Left ventricle myocardium inferior (tissue), 1 donor: Measurements from ENCODE around the gene NID1. TPM values are rescaled to one million over a fixed set of nuclear protein-coding genes. Genes with fewer than 3 reads are reported as not detected.

Experiments
- DNase-seq: peaks from one replicate; pipeline ENCODE4 v3.0.0-alpha.2; 2020
- H3K27ac ChIP-seq: fragments of 200-600 bp; replicated peaks from 2 replicates; pipeline ENCODE4 v1.8.0; 2021
- H3K27me3 ChIP-seq: fragments of 200-600 bp; 2 replicates; pipeline ENCODE4 v1.8.0; 2021; ENCODE audit warnings: low read depth
- H3K36me3 ChIP-seq: fragments of 200-600 bp; 2 replicates; pipeline ENCODE4 v1.8.0; 2021
- H3K4me1 ChIP-seq: fragments of 200-600 bp; 2 replicates; pipeline ENCODE4 v1.8.0; 2021
- H3K4me3 ChIP-seq: fragments of 200-600 bp; 2 replicates; pipeline ENCODE4 v1.8.0; 2021; ENCODE audit warnings: mild to moderate bottlenecking, moderate library complexity
- H3K9me3 ChIP-seq: fragments of 200-600 bp; replicated peaks from 2 replicates; pipeline ENCODE4 v1.8.0; 2021
- intact Hi-C: fragments of 100-400 bp; cut with micrococcal nuclease; formaldehyde crosslinking; loops from one replicate; pipeline ENCODE4 v1.11.0; 2022
- long read RNA-seq: library from polyadenylated mRNA; unstranded; transcript quantifications from one replicate; pipeline ENCODE4 v2.0.0, GENCODE V29; 2021
- total RNA-seq: library from RNA; stranded (reverse); fragmentation: NEBNext Ultra II Directional; extraction: Animal tissue kit (Norgen Biotek cat#: 25700); gene quantifications from one replicate; pipeline ENCODE4 v1.2.1, GENCODE V29; 2021
- TF ChIP-seq, protein P1 (sequence below): fragments of 200-600 bp; IDR thresholded peaks from 2 replicates; pipeline ENCODE4 v1.8.0; 2021; ENCODE audit warnings: antibody characterized with exemption, mild to moderate bottlenecking, borderline replicate concordance
- donor health status: DM: no; HTN: yes; CAD: no; lungs with severe emphysema.

NID1 gene, protein sequence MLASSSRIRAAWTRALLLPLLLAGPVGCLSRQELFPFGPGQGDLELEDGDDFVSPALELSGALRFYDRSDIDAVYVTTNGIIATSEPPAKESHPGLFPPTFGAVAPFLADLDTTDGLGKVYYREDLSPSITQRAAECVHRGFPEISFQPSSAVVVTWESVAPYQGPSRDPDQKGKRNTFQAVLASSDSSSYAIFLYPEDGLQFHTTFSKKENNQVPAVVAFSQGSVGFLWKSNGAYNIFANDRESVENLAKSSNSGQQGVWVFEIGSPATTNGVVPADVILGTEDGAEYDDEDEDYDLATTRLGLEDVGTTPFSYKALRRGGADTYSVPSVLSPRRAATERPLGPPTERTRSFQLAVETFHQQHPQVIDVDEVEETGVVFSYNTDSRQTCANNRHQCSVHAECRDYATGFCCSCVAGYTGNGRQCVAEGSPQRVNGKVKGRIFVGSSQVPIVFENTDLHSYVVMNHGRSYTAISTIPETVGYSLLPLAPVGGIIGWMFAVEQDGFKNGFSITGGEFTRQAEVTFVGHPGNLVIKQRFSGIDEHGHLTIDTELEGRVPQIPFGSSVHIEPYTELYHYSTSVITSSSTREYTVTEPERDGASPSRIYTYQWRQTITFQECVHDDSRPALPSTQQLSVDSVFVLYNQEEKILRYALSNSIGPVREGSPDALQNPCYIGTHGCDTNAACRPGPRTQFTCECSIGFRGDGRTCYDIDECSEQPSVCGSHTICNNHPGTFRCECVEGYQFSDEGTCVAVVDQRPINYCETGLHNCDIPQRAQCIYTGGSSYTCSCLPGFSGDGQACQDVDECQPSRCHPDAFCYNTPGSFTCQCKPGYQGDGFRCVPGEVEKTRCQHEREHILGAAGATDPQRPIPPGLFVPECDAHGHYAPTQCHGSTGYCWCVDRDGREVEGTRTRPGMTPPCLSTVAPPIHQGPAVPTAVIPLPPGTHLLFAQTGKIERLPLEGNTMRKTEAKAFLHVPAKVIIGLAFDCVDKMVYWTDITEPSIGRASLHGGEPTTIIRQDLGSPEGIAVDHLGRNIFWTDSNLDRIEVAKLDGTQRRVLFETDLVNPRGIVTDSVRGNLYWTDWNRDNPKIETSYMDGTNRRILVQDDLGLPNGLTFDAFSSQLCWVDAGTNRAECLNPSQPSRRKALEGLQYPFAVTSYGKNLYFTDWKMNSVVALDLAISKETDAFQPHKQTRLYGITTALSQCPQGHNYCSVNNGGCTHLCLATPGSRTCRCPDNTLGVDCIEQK
- total RNA-seq = 40.4 TPM
- long read RNA-seq, full-length matches to known transcripts = 34 of 54 reads
- long read RNA-seq, partial matches to known transcripts = 11 of 54 reads
- long read RNA-seq, other reads (novel, unspliced or antisense) = 9 of 54 reads

DNA sequence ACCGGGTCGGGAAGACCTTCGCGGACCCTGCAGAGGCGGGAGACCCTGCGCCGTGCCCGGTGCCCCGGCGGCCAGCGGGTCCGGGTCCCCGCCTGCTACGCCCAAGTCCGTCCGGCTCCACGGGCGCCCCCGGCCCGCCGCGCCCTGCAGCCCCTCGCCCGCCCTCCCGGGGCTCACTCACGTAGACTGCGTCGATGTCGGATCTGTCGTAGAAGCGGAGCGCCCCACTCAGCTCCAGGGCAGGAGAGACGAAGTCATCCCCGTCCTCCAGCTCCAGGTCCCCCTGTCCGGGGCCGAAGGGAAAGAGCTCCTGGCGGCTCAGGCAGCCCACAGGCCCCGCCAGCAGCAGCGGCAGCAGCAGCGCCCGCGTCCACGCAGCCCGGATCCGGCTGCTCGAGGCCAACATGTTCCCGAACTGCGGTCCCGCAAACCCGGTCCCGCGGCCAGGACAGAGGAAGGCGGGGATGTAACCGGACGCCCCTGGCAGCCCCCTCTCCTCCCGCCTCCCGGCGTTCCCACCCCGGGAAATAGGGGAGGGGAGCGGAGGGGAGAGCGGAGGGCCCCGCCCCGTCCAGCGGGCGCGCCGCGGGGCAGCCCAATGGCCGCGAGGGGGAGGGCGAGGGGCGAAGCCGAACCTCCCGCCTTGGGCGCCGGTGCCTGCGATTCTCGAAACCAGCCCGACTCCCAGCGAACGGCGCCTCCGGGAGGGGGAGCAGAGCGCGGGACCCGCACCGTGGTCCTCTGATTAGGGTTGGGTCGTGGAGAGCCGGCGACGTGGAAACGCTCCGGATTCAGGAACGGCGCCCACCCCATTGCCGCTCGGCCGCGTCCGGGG, at the start of gene NID1:
Gene NID1 (minus strand): TSS at position 417 of the 835 bp plus-strand sequence. CDS start 11 bp downstream, at position 406.
- peak within 1 kb of the TSS; percentile 92 for H3K4me3 ChIP-seq
- peak within 1 kb of the TSS; percentile 98 for H3K27ac ChIP-seq
- H3K9me3 ChIP-seq = no peaks in the 10 kb centered on the region
- peak; percentile 91 for DNase-seq
- H3K27me3 ChIP-seq = no peaks in the 10 kb centered on the region
- TF ChIP-seq, protein P1, sequence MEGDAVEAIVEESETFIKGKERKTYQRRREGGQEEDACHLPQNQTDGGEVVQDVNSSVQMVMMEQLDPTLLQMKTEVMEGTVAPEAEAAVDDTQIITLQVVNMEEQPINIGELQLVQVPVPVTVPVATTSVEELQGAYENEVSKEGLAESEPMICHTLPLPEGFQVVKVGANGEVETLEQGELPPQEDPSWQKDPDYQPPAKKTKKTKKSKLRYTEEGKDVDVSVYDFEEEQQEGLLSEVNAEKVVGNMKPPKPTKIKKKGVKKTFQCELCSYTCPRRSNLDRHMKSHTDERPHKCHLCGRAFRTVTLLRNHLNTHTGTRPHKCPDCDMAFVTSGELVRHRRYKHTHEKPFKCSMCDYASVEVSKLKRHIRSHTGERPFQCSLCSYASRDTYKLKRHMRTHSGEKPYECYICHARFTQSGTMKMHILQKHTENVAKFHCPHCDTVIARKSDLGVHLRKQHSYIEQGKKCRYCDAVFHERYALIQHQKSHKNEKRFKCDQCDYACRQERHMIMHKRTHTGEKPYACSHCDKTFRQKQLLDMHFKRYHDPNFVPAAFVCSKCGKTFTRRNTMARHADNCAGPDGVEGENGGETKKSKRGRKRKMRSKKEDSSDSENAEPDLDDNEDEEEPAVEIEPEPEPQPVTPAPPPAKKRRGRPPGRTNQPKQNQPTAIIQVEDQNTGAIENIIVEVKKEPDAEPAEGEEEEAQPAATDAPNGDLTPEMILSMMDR = peak; percentile 59
- peaks cover 23% of the 10 kb centered on the region for H3K36me3 ChIP-seq
- intact Hi-C loops = no loop called here
- peaks cover 88% of the 10 kb centered on the region for H3K4me1 ChIP-seq

DNA sequence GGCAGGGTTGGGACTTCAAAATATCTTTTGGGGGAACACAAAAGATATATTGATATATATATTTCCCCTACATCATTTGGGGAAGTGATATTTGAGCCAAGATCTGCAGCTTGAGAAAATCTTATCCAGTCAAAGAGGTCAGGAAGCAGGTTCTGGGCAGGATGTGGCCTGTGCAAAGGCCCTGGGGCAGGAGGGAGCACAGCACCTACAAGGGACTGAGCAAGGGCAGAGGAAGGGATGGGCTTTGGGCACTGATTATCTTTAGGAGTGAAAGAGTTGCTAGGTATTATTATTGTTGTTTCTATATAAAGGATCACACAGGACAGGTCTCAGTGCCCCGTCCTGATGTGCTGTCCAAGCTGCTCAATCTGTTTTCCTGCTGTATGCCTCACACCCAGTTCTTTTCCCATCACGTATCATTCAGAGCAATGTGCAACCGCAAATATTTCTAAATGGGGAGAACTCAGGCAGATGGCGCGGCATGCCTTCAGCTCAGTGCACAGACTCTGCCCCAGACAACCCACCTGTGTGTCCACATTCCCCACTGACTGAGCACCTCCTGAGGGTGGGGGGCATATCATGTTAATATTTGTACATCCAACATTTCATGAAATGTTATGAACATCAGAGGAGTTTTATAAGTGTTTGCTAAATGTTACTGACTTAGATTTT, 49.3 kb upstream of the NID1 start:
- intact Hi-C loops = loop anchor here (5.0 kb wide), 1 partner anchor 378 kb away; no protein-coding TSS in a partner anchor
- Histone ChIP-seq H3K27ac (peak overlapping the region; percentile 81), H3K4me1 (peaks cover 13% of the 10 kb centered on the region), H3K9me3 (no peaks in the 10 kb centered on the region), H3K4me3 (no peak overlapping the region), H3K36me3 (no peaks in the 10 kb centered on the region), H3K27me3 (no peaks in the 10 kb centered on the region)
- DNase-seq = no peak
- TF ChIP-seq, protein P1 = no peak

DNA sequence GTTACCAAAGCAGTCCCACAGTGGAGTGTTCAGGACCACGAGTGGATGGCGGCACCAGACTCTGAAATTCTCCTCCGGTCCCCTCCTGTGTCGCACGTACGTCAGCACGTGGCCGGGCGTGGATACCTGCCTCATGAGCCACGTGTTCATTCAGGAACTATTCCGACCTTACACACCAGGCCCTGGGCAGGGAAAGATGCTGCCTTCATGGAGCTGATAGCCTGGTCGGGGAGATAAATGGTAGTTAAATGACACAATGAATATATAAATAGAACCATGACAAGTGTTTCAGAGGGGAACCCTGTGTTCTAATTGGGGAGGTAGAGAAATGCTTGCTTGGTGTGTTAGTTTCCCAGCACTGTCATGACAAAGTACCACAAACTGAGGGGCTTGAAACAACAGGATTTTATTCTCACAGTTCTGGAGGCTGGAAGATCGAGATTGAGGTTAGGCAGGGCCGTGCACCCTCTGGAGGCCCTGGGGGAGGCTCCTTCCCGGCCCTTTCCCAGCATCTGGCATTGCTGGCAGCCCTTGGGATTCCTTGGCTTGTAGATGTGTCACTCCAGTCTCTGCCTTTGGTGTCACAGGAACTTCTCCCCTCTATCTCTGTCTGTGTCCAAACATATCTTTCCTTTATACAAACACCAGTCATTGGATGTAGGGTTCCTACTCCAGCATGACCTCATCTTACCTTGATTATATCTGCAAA, 48.6 kb upstream of the NID1 start:
- DNase-seq = peak; percentile 30
- TF ChIP-seq, protein P1 = no peak
- H3K36me3 ChIP-seq = no peaks in the 10 kb centered on the region
- H3K27me3 ChIP-seq = no peaks in the 10 kb centered on the region
- peaks cover 13% of the 10 kb centered on the region for H3K4me1 ChIP-seq
- intact Hi-C loops = loop anchor here (5.0 kb wide), 1 partner anchor 379 kb away; no protein-coding TSS in a partner anchor
- H3K4me3 ChIP-seq = no peak overlapping the region
- no peaks in the 10 kb centered on the region for H3K9me3 ChIP-seq
- H3K27ac ChIP-seq = peak overlapping the region; percentile 81

DNA sequence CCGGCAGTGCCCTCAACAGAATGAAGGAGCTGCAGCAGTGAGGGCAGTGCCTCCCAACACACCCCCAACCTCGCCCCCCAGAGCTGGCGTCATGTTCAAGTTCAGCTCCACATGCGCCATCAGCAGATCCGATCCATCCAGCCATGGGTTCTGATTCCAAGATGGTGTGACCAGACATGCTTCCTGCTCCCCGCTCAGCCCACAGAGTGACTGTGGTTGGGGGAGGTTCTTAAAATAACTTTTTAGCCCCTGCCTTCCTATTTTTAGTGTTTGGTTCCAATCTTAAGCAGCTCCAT, 47.4 kb upstream of the NID1 start:
- intact Hi-C loops = loop anchor here (5.0 kb wide), 1 partner anchor 380 kb away; no protein-coding TSS in a partner anchor
- no peak overlapping the region for H3K4me3 ChIP-seq

More for the DNA sequence above, 47.4 kb upstream of the NID1 start:
- H3K9me3 ChIP-seq = no peaks in the 10 kb centered on the region
- H3K27ac ChIP-seq = no peak overlapping the region
- H3K36me3 ChIP-seq = no peaks in the 10 kb centered on the region
- TF ChIP-seq, protein P1 = no peak
- H3K4me1 ChIP-seq = peaks cover 13% of the 10 kb centered on the region
- no peak for DNase-seq
- H3K27me3 ChIP-seq = no peaks in the 10 kb centered on the region
